HepG2 (cell line): Measurements from ENCODE around the gene TNFSF9. TPM values are rescaled to one million over a fixed set of nuclear protein-coding genes. Genes with fewer than 3 reads are reported as not detected.

Experiments
- CBX1 ChIP-seq: IDR thresholded peaks from one replicate; pipeline ENCODE4 v1.6.1; 2016; ENCODE audit warnings: antibody characterized with exemption, low read depth
- HDAC2 ChIP-seq: sonication (generic); formaldehyde crosslinking; IDR thresholded peaks from 2 replicates; pipeline ENCODE4 v1.4.0; 2020; ENCODE audit warnings: missing genetic modification reagents
- KLF6 ChIP-seq: IDR thresholded peaks from 2 replicates; pipeline ENCODE4 v1.8.0; 2016; ENCODE audit warnings: missing biosample characterization, missing genetic modification reagents
- NFIB ChIP-seq: sonication (generic); formaldehyde crosslinking; IDR thresholded peaks from 2 replicates; pipeline ENCODE4 v1.9.0; 2021; ENCODE audit warnings: missing genetic modification reagents, mild to moderate bottlenecking, borderline replicate concordance
- PLSCR1 ChIP-seq: sonication (generic); formaldehyde crosslinking; IDR thresholded peaks from 2 replicates; pipeline ENCODE4 v1.5.0; 2020; ENCODE audit warnings: missing genetic modification reagents, mild to moderate bottlenecking, borderline replicate concordance
- PRPF4 ChIP-seq: fragments of 200-400 bp; formaldehyde crosslinking; IDR thresholded peaks from 2 replicates; pipeline ENCODE4 v1.6.1; 2016; ENCODE audit warnings: low read length, low read depth; ENCODE audit not compliant: poor library complexity, severe bottlenecking
- RXRB ChIP-seq: IDR thresholded peaks from 2 replicates; pipeline ENCODE4 v1.6.1; 2016; ENCODE audit warnings: borderline replicate concordance, missing genetic modification reagents, missing compliant biosample characterization
- SIX4 ChIP-seq: sonication (generic); formaldehyde crosslinking; IDR thresholded peaks from 2 replicates; pipeline ENCODE4 v1.4.0; 2020; ENCODE audit warnings: missing genetic modification reagents
- SNRNP70 ChIP-seq: fragments of 200-400 bp; formaldehyde crosslinking; IDR thresholded peaks from 2 replicates; pipeline ENCODE4 v1.6.1; 2017; ENCODE audit warnings: mild to moderate bottlenecking, low read depth, low read length, moderate library complexity
- ZNF280D ChIP-seq: sonication (generic); formaldehyde crosslinking; IDR thresholded peaks from 2 replicates; pipeline ENCODE4 v1.5.1; 2020; ENCODE audit warnings: mild to moderate bottlenecking, missing genetic modification reagents
- ZNF431 ChIP-seq: sonication (generic); formaldehyde crosslinking; IDR thresholded peaks from 2 replicates; pipeline ENCODE4 v1.9.0; 2022; ENCODE audit warnings: missing genetic modification reagents, low read depth, mild to moderate bottlenecking, borderline replicate concordance
- ZNF552 ChIP-seq: sonication (generic); formaldehyde crosslinking; IDR thresholded peaks from 2 replicates; pipeline ENCODE4 v1.9.0; 2022; ENCODE audit warnings: missing genetic modification reagents, mild to moderate bottlenecking, borderline replicate concordance
- ZNF558 ChIP-seq: sonication (generic); formaldehyde crosslinking; IDR thresholded peaks from 2 replicates; pipeline ENCODE4 v1.9.0; 2022; ENCODE audit warnings: mild to moderate bottlenecking, missing genetic modification reagents, borderline replicate concordance
- ZNF737 ChIP-seq: sonication (generic); formaldehyde crosslinking; IDR thresholded peaks from 2 replicates; pipeline ENCODE4 v1.5.0; 2020; ENCODE audit warnings: missing genetic modification reagents, mild to moderate bottlenecking, borderline replicate concordance
- ZNF747 ChIP-seq: sonication (generic); formaldehyde crosslinking; IDR thresholded peaks from 2 replicates; pipeline ENCODE4 v1.8.1; 2023; ENCODE audit warnings: missing genetic modification reagents, mild to moderate bottlenecking, borderline replicate concordance
- polyA plus RNA-seq, 8 experiments: library from polyadenylated mRNA; depleted of rRNA in 3 of 8; stranded (reverse) in 7 of 8; unstranded in 1 of 8; fragments of >200 nt; fragmentation: Illumina TruSeq in 4 of 8; extraction: Trizol in 4 of 8; gene quantifications; 2 replicates each; pipeline versions ENCODE4 v1.2.1 to v1.2.3, GENCODE V29; 2011 to 2016; ENCODE audit warnings: low read depth in 4 of 8, missing spikeins in 1 of 8, mixed read lengths in 1 of 8; ENCODE audit not compliant: insufficient read depth in 1 of 8
- total RNA-seq, 5 experiments: library from RNA; depleted of rRNA; stranded (reverse); fragments of >200 nt; fragmentation: Illumina TruSeq; extraction: Trizol; gene quantifications; 2 replicates each; pipeline ENCODE4 v1.2.3, GENCODE V29; 2016; ENCODE audit warnings: low read depth in 1 of 5
- TF ChIP-seq, protein P1 (sequence below): sonication (generic); formaldehyde crosslinking; IDR thresholded peaks from 2 replicates; pipeline ENCODE4 v1.4.0; 2020; ENCODE audit warnings: missing genetic modification reagents
- TF ChIP-seq, protein P2 (sequence below): IDR thresholded peaks from 2 replicates; pipeline ENCODE4 v1.6.1; 2012; ENCODE audit warnings: inconsistent platforms
- TF ChIP-seq, protein P3 (sequence below): sonication (generic); formaldehyde crosslinking; IDR thresholded peaks from 2 replicates; pipeline ENCODE4 v1.5.0; 2020; ENCODE audit warnings: mild to moderate bottlenecking, missing genetic modification reagents

Gene TNFSF9
- total and polyA plus RNA-seq, 2 of the 13 experiments (the other 11 are each of a cell fraction or from before 2014, with no cell fraction given) = 1.0 to 1.8 TPM

GRCh38 chr19:6516659-6517291 is 14.1 kb upstream of the TNFSF9 start (continued):
- TF ChIP-seq ZNF431 (CRISPR knock-in tag) (0 out of 2 replicates have a peak, but pooled peaks have one; percentile 26), PLSCR1 (no peak), ZNF747 (CRISPR knock-in tag) (no peak), ZNF552 (CRISPR knock-in tag) (0 out of 2 replicates have a peak, but pooled peaks have one; percentile 45), SIX4 (CRISPR knock-in tag) (no peak), NFIB (CRISPR knock-in tag) (no peak), ZNF558 (CRISPR knock-in tag) (no peak), ZNF737 (CRISPR knock-in tag) (no peak), KLF6 (0 out of 2 replicates have a peak, but pooled peaks have one; percentile 51), ZNF280D (0 out of 2 replicates have a peak, but pooled peaks have one; percentile 58), RXRB (peak; percentile 52; the same call in 1 of the 2 replicates), HDAC2 (CRISPR knock-in tag) (0 out of 2 replicates have a peak, but pooled peaks have one; percentile 1), SNRNP70 (no peak), CBX1 (no peak), PRPF4 (no peak)
- TF ChIP-seq, protein P1, sequence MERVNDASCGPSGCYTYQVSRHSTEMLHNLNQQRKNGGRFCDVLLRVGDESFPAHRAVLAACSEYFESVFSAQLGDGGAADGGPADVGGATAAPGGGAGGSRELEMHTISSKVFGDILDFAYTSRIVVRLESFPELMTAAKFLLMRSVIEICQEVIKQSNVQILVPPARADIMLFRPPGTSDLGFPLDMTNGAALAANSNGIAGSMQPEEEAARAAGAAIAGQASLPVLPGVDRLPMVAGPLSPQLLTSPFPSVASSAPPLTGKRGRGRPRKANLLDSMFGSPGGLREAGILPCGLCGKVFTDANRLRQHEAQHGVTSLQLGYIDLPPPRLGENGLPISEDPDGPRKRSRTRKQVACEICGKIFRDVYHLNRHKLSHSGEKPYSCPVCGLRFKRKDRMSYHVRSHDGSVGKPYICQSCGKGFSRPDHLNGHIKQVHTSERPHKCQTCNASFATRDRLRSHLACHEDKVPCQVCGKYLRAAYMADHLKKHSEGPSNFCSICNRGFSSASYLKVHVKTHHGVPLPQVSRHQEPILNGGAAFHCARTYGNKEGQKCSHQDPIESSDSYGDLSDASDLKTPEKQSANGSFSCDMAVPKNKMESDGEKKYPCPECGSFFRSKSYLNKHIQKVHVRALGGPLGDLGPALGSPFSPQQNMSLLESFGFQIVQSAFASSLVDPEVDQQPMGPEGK (CRISPR knock-in tag) = peak; percentile 84
- TF ChIP-seq, protein P2, sequence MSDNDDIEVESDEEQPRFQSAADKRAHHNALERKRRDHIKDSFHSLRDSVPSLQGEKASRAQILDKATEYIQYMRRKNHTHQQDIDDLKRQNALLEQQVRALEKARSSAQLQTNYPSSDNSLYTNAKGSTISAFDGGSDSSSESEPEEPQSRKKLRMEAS = 0 out of 2 replicates have a peak, but pooled peaks have one; percentile 17
- TF ChIP-seq, protein P3, sequence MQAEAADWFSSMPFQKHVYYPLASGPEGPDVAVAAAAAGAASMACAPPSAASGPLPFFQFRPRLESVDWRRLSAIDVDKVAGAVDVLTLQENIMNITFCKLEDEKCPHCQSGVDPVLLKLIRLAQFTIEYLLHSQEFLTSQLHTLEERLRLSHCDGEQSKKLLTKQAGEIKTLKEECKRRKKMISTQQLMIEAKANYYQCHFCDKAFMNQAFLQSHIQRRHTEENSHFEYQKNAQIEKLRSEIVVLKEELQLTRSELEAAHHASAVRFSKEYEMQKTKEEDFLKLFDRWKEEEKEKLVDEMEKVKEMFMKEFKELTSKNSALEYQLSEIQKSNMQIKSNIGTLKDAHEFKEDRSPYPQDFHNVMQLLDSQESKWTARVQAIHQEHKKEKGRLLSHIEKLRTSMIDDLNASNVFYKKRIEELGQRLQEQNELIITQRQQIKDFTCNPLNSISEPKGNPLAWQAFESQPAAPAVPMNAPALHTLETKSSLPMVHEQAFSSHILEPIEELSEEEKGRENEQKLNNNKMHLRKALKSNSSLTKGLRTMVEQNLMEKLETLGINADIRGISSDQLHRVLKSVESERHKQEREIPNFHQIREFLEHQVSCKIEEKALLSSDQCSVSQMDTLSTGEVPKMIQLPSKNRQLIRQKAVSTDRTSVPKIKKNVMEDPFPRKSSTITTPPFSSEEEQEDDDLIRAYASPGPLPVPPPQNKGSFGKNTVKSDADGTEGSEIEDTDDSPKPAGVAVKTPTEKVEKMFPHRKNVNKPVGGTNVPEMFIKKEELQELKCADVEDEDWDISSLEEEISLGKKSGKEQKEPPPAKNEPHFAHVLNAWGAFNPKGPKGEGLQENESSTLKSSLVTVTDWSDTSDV (CRISPR knock-in tag) = no peak
